Thoracic aorta (tissue), 2 donors: ENCODE measurements around the gene PRKN. TPM values are rescaled to one million over a fixed set of nuclear protein-coding genes. Genes with fewer than 3 reads are reported as not detected.

Experiments used
- ATAC-seq: fragments of 150-250 bp; one replicate; pipeline ENCODE4 v1.8.0; 2017; ENCODE audit warnings: low read depth; ENCODE audit not compliant: insufficient number of reproducible peaks, low FRiP score
- DNase-seq: peaks from one replicate; pipeline ENCODE4 v3.0.0-alpha.2; 2020; ENCODE audit warnings: low spot score
- H3K27ac ChIP-seq, 2 donors: fragments of 200-600 bp; sonication (generic); 1 replicate in 1 of 2; 2 replicates in 1 of 2; pipeline ENCODE4 v1.5.1; 2016; ENCODE audit warnings: mild to moderate bottlenecking in 2 of 2, moderate library complexity in 2 of 2
- H3K27me3 ChIP-seq: fragments of 200-600 bp; sonication (generic); replicated peaks from 2 replicates; pipeline ENCODE4 v1.6.0; 2016; ENCODE audit warnings: mild to moderate bottlenecking; ENCODE audit not compliant: insufficient read depth
- H3K36me3 ChIP-seq: fragments of 200-600 bp; sonication (generic); one replicate; pipeline ENCODE4 v1.5.1; 2016
- H3K4me1 ChIP-seq, 2 donors: fragments of 200-600 bp; sonication (generic); 1 replicate in 1 of 2; 2 replicates in 1 of 2; pipeline versions ENCODE4 v1.5.1 to v1.6.0; 2016; ENCODE audit warnings: low read depth in 2 of 2, mild to moderate bottlenecking in 1 of 2; ENCODE audit not compliant: control insufficient read depth in 1 of 2
- H3K4me3 ChIP-seq: fragments of 200-600 bp; sonication (generic); 2 replicates; pipeline ENCODE4 v1.5.1; 2016; ENCODE audit warnings: mild to moderate bottlenecking
- H3K9me3 ChIP-seq: fragments of 200-600 bp; sonication (generic); 2 replicates; pipeline ENCODE4 v1.5.1; 2016
- total RNA-seq, 2 donors: library from RNA; depleted of rRNA; stranded (reverse); fragments of >200 nt; gene quantifications; one replicate each; pipeline versions ENCODE4 v1.1.0 to v1.2.3, GENCODE V29; 2016
- TF ChIP-seq, protein P1 (sequence below): fragments of 200-600 bp; sonication (generic); IDR thresholded peaks from one replicate; pipeline ENCODE4 v1.5.1; 2019; ENCODE audit warnings: antibody characterized with exemption

The PRKN gene
- total RNA-seq, 2 donors from 2014 or later = 10.4 to 23.8 TPM

DNA sequence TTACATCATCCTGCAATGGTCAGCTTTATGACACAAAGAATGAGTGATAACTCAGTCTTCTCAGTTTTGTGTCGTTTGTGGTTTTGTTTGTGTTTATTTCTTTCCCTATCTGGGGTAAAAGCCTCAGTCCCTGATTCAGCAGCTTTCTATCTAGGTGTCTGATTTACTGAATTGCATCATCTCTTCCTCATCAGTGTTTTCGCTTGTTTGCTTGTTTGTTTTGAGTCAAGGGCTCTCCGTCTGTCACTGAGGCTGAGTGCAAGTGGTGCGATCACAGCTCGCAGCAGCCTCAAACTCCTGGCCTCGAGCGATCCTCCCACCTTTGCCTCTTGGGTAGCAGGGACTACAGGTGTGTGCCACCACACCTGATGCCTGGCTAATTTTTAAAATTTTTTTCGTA lies 548.9 kb downstream of the PRKN start:
- no peaks in the 10 kb centered on the region for H3K36me3 ChIP-seq
- TF ChIP-seq, protein P1, sequence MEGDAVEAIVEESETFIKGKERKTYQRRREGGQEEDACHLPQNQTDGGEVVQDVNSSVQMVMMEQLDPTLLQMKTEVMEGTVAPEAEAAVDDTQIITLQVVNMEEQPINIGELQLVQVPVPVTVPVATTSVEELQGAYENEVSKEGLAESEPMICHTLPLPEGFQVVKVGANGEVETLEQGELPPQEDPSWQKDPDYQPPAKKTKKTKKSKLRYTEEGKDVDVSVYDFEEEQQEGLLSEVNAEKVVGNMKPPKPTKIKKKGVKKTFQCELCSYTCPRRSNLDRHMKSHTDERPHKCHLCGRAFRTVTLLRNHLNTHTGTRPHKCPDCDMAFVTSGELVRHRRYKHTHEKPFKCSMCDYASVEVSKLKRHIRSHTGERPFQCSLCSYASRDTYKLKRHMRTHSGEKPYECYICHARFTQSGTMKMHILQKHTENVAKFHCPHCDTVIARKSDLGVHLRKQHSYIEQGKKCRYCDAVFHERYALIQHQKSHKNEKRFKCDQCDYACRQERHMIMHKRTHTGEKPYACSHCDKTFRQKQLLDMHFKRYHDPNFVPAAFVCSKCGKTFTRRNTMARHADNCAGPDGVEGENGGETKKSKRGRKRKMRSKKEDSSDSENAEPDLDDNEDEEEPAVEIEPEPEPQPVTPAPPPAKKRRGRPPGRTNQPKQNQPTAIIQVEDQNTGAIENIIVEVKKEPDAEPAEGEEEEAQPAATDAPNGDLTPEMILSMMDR = no peak
- DNase-seq (no peak), ATAC-seq (no peak)
- H3K27ac ChIP-seq = no peak overlapping the region
- H3K9me3 ChIP-seq = no peaks in the 10 kb centered on the region
- H3K4me3 ChIP-seq = no peak overlapping the region
- H3K27me3 ChIP-seq = no peaks in the 10 kb centered on the region
- peaks cover 0 to 5% of the 10 kb centered on the region in 2 donors for H3K4me1 ChIP-seq

DNA sequence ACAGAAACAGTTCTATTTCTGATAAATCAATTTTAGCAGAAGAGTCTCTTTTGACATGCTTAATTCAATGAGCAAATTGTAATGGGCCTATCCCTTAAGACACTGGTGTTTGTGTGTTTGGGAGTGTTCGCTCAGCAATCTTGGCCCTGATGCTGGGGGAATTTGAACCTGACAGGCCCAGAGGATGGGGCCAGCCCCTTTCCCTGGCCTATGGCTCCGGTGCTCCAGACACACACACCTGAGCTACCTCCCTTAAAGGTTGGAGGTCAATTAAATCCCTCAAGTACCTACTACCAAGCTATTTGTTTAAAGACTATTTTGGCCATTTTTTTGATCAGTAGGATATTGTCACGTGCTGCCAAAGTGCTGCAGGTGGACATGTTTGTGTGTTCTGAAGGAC lies 549.3 kb downstream of the PRKN start:
- Histone ChIP-seq H3K27me3 (no peaks in the 10 kb centered on the region), H3K27ac (no peak overlapping the region), H3K9me3 (no peaks in the 10 kb centered on the region), H3K36me3 (no peaks in the 10 kb centered on the region), H3K4me3 (no peak overlapping the region), H3K4me1 (peaks cover 0 to 5% of the 10 kb centered on the region in 2 donors)
- ATAC-seq (no peak), DNase-seq (no peak)
- TF ChIP-seq, protein P1 = no peak

GRCh38 chr6:162177746-162178145 lies 549.8 kb downstream of the PRKN start:
- Histone ChIP-seq H3K4me1 (peaks cover 0 to 5% of the 10 kb centered on the region in 2 donors), H3K36me3 (no peaks in the 10 kb centered on the region), H3K9me3 (no peaks in the 10 kb centered on the region), H3K27me3 (no peaks in the 10 kb centered on the region), H3K27ac (no peak overlapping the region), H3K4me3 (no peak overlapping the region)
- DNase-seq (no peak), ATAC-seq (no peak)
- TF ChIP-seq, protein P1 = peak; percentile 46

- TF ChIP-seq, protein P1 = no peak
- H3K36me3 ChIP-seq = no peaks in the 10 kb centered on the region
- H3K4me3 ChIP-seq = no peak overlapping the region
- no peaks in the 10 kb centered on the region for H3K27me3 ChIP-seq
- ATAC-seq = no peak
- H3K27ac ChIP-seq = no peak overlapping the region
- DNase-seq = no peak
- H3K9me3 ChIP-seq = no peaks in the 10 kb centered on the region
- peaks cover 0 to 5% of the 10 kb centered on the region in 2 donors for H3K4me1 ChIP-seq
Observed at GRCh38 chr6:162173466-162173865, 554.1 kb downstream of the PRKN start.

DNA sequence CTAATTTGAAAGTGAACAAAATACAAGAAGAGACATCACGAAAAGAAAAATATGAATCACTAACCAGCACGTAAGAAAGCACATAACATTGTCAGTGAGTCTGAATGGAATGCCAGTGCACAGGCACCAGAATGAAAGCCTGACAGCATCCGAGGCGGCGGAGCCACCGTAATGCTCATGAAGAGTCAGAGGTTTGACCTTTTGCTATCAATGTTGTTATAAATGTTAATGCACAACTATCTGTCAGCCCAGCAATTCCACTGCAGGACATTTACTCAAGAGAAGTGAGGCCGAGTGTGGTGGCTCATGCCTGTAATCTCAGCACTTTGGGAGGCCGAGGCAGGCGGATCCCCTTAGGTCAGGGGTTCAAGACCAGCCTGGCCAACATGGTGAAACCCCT lies 562.1 kb downstream of the PRKN start:
- ATAC-seq = no peak
- no peaks in the 10 kb centered on the region for H3K27me3 ChIP-seq
- DNase-seq = no peak
- no peak overlapping the region for H3K4me3 ChIP-seq
- no peaks in the 10 kb centered on the region for H3K4me1 ChIP-seq
- TF ChIP-seq, protein P1 = no peak
- H3K36me3 ChIP-seq = no peaks in the 10 kb centered on the region
- H3K27ac ChIP-seq = no peak overlapping the region
- H3K9me3 ChIP-seq = no peaks in the 10 kb centered on the region
